NCI-H524 treated with DMSO at 0.1 percent for 48 hours (cell line): ENCODE measurements around the gene KRTAP12-1.
"Not testable (repeated sequence)": the region's sequence is repeated elsewhere in the genome, so short reads cannot be mapped to it uniquely, and the experiment has no call there.

ENCODE experiments used
- DNase-seq: peaks from one replicate; lab custom pipeline; 2025; lab: John Stamatoyannopoulos, UW

Gene KRTAP12-1

DNA sequence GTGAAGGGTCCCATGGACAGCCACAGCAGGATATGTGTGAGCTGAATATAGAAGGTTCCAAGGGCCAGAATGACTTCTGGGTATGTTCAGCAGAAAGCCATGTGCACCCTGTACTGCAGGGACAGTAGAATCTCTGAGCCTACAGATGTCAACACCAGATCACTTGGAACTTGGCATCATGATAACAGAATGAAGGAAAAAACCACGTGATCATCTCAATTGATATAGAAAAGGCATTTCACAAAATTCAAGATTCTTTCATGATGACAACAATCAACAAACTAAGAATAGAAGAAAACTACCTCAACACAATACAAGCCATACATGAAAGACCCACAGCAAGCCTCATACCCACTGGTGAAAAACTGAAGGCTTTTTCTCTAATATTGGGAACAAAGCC is 14.4 kb downstream of the KRTAP12-1 start:
- DNase-seq = no peak

DNA sequence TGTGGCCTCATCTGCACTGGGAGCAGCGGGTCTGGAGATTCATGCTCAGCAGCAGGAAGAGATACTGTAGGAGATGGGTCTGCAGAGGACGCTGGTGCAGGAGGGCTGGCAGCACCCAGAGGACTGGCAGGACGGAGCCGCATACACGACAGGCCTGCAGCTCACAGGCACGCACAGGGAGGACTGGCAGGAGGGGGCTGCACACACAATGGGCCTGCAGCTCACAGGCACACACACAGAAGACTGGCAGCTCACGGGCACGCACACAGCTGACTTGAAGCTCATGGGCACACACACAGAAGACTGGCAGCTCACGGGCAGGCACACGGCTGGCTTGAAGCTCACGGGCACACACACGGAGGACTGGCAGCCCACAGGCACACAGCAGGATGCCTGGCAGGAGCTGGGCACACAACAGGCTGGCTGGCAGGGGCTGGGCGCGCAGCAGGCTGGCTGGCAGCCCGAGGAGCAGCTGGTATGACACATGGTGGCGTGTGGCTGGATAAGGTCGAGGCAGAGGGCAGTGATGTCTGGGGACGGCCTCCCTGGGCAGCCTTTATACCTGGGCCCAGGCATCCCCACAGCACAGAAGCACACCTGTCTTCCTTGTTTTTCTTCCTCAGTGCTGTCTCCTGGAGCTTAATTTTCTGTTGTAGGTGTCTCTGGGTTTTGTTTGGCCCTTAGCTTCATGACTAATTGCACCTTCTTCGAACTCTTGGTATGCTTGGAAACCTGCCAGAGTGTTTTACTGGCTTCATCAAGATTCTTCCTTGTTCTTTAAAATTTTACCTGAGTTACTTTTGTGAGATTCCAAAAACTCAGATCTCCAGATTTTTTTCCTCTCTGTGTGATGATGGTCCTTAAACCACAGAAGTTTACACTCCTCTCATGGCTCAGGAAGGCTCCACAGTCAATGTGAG is 15.3 kb downstream of the KRTAP12-1 start, which contains the start of gene KRTAP12-2:
Gene KRTAP12-2, minus strand, starts transcription at position 527 of the 920 bp plus-strand sequence. Its CDS starts 41 bp downstream, at position 486.
- no peak for DNase-seq

DNA sequence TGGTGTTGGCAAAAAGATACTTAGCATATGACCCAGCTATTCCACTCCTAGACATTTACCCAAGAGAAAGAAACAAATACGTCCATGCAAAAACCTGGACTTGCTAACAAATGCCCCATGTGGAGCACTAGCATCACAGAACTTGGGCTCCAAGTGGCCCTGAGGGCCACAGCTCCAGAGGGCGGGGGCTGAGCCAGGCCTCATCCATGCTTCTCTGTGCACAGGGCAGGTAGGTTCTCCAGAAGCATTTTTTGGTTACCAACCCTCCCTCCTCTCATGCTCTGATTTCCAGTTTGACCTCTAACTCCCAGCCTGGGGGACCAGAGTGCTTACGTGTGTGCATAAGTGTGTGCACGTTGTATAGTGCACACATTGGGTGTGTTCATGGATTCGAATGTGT is 17.3 kb downstream of the KRTAP12-1 start:
- no peak for DNase-seq

DNA sequence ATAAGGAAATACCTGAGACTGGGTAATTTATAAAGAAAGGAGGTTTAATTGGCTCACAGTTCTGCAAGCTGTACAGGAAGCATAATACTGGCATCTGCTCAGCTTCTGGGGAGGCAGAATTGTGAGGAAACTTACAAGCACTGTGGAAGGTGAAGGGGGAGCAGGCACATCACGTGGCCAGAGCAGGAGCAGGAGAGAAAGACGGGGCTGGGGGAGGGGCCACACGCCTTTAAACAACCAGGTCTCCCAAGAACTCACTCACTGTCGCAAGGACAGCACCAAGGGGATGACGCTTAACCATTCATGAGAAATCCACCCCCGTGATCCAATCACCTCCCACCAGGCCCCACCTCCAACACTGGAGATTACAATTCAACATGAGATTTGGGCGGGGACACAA is 20.4 kb downstream of the KRTAP12-1 start:
- not testable (repeated sequence) for DNase-seq

DNA sequence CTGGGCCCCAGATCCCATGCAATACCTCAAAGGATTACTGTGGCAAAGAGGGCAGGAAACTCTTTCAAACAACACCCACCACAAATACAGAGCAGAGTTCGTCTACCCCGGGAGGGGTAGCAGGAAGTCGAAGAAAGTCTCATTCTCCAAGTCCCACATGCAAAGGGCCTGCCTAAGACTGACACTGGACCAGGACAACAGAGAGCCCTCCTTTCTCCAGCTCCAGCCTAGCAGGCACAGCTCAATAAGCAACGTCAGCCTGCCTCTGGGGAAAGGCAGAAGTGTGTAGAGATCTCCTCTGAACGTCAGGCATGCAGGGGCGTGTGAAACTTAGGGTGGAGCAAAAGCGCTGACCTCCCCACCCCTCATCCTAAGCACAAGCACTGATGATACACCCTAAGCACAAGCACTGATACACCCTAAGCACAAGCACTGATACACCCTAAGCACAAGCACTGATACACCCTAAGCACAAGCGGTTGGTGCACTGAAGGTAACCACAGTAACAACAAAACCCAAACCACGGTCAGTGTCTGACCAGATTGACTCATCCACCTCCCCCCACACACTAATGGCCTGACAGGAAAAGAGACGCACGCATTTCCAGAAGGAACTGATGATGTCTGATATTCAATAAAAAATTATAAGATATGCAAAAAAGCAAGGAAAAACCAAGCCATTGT is 22.9 kb downstream of the KRTAP12-1 start:
- no peak for DNase-seq

DNA sequence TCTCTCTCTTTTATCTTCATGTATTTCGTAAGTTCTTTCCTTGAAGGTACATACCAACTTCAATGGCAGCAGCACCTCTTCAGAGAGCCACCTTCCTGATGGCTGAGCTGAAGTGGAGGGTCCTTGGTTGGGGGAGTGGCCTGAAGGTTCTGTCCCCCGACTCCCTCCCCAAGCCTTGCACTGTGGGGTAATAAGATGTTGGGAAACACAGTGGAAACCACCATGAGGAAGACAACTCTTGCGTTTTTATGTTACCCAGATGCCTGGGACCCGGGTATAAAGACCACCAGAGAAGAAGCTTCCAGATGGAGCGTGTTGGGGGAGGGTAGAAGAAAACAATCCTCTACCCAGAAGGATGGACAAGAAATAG is 23.4 kb downstream of the KRTAP12-1 start:
- no peak for DNase-seq

DNA sequence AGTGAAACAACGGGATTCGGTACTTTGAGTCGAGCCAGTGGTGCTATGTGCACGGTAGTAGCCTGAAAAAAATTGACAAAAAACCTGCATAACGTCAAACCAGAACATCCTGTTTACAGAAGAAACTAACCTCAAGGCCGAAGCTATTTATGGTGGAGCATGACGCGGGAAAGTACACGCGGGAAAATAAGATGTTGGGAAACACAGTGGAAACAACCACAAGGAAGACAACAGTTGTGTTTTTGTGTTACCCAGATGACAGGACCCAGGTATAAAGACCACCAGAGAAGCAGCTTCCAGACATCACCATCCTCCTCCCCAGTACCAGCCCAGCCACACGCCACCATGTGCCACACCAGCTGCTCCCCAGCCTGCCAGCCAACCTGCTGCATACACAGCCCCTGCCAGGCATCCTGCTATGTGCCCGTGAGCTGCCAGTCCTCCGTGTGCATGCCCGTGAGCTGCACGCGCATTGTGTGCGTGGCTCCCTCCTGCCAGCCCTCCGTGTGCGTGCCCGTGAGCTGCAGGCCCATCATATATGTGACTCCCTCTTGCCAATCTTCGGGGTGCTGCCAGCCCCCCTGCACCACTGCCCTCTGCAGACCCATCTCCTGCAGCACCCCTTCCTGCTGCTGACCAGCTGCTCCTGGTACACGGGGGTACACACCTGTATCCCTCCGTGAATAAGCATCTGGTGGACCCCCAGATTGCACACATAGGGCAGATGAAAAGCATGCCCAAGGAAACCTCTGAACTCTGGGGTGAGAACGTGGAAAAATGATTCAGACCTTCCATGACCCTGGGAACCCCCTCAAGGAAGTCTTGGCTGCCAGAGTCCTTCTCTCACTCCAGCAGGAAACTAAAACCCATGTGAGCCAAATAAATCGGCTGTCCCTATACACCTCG is 24.1 kb downstream of the KRTAP12-1 start, which contains the start of gene KRTAP12-3:
Gene KRTAP12-3, plus strand, starts transcription at position 298 of the 906 bp plus-strand sequence. Its CDS starts 48 bp downstream, at position 346.
- DNase-seq = no peak

DNA sequence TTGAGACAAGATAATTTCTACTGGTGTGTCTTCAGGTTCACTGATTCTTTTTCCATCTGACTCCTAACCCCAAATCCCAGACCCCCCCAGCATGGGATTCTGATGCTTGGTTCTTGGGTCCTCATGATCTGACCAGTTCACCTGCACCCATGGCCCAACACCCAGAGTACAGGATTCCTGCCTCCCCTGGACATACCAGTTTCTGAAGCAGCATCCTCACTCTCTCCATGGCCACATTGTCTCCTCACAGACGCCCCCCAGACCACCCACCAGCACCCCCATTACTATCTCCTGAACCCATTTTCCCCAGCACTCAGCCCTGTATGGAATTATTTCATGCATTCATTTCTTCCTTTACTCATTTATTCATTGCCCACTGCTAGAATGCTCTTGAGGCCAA is 25.1 kb downstream of the KRTAP12-1 start:
- no peak for DNase-seq

DNA sequence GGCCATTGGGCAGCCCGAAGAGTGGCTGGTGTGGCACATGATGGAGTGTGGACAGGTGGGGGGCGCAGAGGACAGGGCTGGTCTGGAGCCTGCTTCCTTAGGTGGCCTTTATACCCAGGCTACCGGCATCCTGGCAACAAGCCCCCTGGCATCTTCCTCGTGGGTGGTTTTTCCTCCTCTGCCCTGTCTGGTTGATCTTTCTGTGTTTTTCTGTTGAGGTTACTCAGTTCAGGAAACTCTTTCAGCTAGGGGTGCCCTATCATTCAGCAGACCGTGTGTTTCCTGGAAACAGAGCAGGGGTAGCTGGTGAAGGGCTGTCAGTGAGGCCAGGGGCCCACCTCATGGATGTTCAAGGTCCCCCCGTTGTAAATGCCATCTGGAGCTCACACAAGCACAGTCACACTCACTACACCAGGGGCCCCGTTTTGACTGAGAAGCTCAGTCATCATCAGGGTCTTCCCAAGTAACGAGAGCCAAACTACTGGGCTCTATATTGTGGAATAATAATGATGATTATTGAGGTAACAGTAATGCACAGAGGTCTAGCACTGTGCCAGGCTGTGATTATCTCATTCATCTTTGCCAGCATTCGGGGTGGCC is 27.3 kb downstream of the KRTAP12-1 start, which contains the start of gene KRTAP12-4:
Gene KRTAP12-4, minus strand, starts transcription at position 84 of the 600 bp plus-strand sequence. Its CDS starts 45 bp downstream, at position 39.
- no peak for DNase-seq

DNA sequence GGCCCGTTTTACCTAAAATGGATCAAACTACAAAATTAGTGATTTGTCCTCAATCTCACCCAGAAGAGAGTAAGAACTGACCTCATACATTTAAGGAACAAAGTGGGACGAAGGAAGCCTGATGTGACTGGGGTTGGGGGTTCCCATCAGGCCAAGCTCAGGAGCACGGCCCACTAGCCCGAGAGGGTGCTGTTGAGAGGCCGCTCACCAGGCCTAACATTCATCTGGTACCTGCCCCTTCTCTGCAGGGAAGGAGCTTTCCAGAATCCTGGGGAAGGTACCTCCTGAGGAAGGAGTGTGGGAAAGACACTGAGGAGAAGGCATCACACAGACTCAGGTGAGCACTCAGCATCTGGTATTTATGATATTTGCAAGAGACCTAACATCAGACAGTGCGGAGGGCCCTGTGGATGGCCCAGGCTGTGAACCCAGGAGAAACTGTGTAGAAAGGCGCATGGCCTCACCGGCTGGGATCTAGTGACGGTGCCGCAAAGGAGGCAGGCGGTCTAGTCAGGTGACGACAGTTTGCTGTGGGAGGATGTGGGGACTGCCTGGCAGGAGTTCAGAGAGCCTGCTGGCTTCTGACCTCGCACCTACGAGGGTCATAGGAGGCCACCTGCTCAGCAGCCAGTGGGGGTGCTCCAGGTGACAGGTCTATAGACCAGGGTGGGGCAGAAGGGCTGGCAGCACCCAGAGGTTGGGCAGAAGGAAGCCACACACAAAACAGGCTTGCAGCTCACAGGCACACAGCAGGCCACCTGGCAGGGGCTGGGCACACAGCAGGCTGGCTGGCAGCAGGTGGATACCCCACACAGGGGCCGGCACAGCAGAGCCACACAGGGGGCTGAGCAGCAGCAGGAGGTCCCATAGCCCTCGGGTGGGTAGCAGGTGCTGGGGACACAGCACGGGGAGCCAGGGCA is 28.0 kb downstream of the KRTAP12-1 start:
- no peak for DNase-seq

DNA sequence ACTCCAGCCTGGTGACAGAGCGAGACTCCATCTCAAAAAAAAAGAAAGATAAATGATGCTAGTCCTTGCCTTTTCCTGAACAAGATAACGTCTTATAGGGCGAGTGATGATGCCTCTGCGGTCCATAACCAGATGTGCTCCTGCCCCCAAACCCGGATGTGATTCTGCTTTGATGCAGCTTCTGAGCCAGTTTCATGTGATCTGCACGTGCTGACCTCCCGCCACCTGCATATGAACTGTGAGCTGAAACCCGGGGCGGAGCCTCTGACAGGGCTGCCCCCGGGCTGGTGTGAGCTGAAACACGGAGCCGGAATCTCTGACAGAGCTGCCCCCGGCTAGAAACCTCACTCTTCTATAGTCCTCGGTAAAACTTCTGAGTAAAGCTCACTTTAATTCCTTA is 28.8 kb downstream of the KRTAP12-1 start:
- no peak for DNase-seq

DNA sequence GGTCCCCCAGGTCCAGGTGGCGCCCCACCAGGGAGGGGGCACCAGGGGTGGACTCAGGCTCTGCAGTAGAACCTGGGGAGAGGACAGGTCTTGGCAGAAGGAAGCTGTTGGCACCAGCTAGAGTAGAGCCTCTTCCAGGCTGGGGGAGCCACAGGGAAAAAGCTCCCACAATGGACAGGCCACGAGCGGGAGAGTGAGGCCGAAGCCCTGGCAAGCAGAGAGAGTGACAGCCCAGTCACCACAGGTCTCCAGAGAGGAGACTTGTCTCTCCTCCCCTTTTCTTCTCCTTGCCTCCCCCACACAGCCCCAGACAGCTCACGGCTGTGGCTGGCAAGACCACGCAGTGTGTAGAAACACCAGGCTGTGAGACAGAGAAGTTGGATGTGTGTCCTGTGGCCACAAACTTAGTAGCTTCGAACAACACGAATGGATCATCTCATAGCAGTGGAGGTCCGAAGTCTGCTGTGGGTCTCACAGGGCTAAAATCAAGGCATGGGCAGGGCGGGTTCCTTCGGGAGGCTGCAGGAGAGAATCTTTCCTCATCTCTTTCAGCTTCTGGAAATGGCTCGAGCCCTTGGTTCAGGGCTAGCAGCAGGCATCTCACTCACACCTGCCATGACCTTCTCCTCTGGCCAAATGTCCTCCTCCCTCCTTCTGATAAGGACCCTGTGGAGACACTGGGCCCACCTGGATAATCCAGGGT is 30.8 kb downstream of the KRTAP12-1 start:
- no peak for DNase-seq

DNA sequence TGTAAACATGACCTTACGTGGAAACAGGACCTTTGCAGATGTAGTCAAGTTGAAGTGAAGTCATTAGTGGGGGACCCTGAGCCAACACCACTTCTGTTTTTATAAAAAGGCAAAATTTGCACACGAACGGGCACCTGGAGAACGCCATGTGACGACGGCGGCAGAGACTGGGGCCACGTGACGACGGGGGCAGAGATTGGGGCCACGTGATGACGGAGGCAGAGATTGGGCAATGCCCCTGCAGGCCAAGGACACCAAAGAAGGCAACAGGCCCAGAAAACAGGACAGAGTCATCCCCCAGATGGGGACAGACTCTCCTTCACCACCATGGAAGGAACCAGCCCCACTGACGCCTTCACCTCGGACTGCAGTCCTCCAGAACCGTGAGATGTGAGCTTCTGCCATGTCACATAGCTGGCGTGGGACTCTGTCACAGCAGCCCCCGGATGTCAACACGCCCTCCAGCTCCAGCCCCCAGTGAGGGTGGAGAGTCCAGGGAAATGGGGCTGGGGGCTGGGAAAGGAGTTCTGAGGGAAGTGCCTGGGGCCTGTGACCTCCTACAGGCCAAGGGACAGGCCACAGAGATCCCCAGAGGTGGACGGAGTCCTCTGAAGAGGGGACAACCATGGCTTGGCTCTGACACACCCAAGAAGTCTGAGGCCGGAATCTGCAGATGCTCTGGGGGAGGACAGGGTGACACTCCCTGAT is 31.5 kb downstream of the KRTAP12-1 start:
- DNase-seq = no peak

DNA sequence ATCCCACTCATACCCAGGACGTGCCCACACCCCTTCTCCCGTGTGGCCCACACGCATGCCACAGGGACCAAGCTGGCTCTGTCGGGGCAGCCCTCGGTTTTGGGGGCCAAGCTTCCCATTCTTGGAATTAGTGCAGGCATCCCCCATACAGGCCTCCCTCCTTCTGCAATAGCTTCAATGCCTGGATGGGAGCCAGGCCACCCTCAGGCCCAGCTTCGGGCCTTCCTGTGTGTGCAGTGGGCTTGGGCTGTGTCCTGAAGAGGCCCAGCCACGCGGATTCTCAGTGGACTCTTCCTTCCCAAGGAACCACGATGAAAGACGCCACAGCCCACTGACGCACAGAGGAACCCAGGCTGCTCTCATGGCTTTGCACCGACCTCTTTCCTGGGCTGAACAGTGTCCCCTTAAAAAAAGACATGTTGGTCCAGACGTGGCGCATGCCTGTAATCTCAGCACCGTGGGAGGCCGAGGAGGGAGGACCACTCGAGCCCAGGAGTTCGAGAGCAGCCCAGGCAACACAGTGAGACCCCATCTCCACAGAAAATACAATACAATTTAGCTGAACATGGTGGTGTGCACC is 32.4 kb downstream of the KRTAP12-1 start:
- no peak for DNase-seq

DNA sequence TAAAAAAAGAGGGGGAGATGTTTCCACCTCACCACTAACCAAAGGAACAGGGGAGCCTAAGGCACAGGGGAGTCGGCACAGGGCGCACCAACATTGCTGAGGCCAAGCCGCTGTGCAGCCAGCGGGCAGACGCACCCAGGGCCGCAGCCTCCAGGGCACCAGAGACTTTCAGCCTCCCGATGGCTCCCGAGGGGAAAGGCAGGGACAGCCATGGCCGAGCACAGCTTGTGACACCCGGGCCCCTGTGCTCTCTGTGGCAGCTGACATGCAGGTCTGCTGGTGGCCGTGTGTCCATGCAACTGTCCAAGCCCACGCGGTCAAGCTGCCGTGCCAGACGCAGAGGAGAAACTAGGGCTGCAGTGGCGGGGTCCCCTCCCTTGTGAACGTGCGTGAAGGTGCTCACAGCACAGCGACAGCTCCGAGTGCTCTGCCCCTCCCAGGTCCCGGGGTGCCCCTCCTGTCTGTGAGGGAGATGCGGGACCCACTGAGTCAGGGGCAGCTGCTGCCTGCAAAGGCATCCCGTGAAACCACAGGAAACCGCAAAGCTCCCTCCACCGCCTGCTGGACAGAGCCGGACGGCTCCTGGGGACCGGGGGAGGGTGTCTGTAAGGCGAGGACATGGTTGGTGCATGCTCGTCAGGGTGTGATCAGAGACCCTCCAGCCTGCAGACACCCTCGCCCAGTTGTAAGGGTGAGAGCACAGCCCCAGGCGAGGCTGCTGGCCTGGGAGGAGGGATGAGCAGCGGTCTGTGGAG is 33.2 kb downstream of the KRTAP12-1 start:
- DNase-seq = no peak

DNA sequence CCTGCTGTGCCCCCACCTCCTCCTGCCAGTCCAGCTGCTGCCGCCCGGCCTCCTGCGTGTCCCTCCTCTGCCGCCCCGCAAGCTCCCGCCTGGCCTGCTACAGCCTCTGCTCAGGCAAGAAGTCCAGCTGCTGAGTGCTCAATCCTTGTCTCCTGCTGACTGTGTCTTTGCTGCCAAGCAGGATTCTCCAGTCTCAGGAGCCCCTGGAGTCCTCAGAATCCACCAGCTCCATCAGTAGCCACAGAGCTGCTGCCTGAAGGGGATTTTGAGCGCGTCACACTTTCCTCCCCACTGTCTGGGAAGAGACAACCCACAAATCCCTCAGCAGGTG is 34.8 kb downstream of the KRTAP12-1 start:
- peak; percentile 23 for DNase-seq

DNA sequence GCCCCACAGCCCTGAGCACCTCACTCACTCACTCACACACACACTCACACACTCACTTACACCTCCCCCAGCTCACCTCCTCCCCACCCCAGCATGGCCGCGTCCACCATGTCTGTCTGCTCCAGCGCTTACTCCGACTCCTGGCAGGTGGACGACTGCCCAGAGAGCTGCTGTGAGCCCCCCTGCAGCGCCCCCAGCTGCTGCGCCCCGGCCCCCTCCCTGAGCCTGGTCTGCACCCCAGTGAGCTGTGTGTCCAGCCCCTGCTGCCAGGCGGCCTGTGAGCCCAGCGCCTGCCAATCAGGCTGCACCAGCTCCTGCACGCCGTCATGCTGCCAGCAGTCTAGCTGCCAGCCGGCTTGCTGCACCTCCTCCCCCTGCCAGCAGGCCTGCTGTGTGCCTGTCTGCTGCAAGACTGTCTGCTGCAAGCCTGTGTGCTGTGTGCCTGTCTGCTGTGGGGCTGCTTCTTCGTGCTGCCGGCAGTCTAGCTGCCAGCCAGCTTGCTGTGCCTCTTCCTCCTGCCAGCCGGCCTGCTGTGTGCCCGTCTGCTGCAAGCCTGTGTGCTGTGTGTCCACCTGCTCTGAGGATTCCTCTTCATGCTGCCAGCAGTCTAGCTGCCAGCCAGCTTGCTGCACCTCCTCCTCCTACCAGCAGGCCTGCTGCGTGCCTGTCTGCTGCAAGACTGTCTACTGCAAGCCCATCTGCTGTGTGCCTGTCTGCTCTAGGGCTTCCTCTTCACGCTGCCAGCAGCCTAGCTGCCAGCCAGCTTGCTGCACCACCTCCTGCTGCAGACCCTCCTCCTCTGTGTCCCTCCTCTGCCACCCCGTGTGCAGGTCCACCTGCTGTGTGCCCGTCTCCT is 35.4 kb downstream of the KRTAP12-1 start, which contains the start of gene KRTAP10-11:
Gene KRTAP10-11, plus strand, starts transcription at position 49 of the 856 bp plus-strand sequence. Its CDS starts 45 bp downstream, at position 94.
- DNase-seq = not testable (repeated sequence)
